GM21447 (cell line): Measurements from ENCODE around the gene CNDP2.
"Not testable (repeated sequence)": the region's sequence is repeated elsewhere in the genome, so short reads cannot be mapped to it uniquely, and the experiment has no call there.

Source experiments
- ATAC-seq: cut with Tn5 transposase; IDR thresholded peaks from one replicate; pipeline ENCODE4 v1.9.1; 2021; ENCODE audit not compliant: unreplicated experiment

CNDP2 gene

DNA sequence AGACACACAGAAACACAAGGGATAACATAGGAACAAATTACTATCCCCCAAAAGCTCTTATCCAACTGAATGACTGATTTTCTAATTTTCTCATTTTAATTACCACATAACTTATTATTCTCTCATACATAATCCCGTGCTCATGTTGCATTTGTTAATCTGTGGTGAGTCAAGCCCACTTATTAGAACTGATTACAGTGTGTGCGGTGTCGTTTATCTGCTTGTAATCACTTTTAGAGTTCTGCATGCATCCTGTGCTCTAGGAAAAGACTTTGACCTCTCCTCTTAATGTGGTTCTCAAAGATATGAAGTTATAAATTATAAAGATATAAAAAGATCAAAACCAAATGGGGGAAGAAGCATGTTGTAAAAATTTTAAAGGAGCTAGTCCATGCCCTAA lies 67.8 kb downstream of the CNDP2 start:
- ATAC-seq: no peak

DNA sequence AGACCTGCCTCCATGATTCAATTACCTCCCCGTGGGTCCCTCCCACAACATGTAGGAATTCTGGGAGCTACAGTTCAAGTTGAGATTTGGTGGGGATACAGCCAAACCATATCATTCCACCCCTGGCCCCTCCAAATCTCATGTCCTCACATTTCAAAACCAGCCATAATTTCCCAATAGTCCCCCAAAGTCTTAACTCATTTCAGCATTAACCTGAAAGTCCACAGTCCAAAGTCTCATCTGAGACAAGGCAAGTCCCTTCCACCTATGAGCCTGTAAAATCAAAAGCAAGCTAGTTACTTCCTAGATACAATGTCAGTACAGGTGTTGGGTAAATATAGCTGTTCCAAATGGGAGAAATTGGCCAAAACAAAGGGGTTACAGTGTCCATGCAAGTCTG lies 69.0 kb downstream of the CNDP2 start:
- not testable (repeated sequence) for ATAC-seq

DNA sequence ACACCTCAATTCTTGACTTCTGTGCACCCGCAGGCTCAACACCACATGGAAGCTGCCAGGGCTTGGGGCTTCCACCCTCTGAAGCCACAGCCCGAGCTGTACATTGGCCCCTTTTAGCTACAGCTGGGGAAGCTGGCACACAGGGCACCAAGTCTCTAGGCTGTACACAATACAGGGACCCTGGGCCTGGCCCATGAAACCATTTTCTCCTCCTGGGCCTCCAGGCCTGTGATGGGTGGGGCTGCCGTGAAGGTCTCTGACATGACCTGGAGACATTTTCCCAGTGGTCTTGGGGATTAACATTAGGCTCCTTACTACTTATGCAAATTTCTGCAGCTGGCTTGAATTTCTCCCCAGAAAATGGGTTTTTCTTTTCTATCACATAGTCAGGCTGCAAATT lies 69.8 kb downstream of the CNDP2 start:
- not testable (repeated sequence) for ATAC-seq

DNA sequence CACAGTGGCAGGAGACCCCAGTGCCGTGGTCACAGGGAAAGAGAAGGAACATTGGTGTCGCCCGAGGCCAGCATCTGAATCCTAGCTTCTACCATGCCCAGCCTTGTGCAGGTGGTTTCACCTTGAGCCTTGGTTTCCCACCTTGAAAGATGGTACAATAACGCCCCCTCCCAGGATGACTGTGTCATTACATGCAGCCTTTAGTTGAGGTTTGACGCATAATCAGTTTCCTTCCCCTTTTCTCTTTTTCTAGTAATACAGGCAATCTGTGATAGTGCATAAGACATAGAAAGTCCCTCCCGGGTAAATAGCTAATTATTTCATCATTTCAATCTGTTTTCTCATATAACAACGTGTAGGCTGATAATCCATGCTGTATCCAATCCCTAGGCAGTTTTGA lies 71.7 kb downstream of the CNDP2 start:
- ATAC-seq: no peak

DNA sequence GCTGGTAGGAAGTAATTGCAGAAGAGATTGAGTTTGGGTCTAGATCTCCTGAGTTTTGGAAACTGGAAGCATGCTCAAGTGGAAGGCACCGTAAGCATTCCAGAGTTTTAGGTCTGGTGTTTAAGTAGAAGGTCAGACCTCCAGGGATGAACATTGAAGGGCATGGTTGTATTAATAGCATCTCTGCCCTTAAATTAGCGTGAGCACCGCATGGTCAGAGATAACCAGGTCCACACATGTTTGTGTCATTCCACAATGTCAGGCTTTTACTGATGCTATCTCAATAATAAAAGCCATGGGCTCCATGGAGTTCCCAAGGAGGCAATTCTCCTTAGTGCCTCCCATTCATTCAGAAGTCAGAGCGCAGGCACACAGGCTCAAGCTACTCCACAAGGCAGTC lies 73.2 kb downstream of the CNDP2 start:
- no peak for ATAC-seq

DNA sequence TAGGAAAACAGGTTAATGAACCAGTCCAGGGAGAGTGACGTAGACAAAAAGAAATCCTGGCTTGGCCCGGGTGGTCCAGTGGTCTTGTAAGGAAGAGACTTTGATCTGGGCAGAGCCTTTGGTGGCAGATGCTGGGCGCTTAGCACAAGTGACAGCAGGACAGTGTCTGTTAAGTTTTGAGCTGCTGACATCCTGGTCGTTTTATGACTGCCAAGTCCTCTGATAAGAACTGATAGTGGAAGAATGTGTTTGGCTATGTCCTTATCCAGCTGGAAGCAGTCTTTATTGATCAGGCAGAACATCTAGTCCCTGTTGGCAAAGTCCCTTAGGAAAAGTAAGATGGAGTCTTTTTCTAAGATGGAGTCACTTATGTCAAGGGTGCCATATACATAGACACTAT lies 74.1 kb downstream of the CNDP2 start:
- no peak for ATAC-seq

DNA sequence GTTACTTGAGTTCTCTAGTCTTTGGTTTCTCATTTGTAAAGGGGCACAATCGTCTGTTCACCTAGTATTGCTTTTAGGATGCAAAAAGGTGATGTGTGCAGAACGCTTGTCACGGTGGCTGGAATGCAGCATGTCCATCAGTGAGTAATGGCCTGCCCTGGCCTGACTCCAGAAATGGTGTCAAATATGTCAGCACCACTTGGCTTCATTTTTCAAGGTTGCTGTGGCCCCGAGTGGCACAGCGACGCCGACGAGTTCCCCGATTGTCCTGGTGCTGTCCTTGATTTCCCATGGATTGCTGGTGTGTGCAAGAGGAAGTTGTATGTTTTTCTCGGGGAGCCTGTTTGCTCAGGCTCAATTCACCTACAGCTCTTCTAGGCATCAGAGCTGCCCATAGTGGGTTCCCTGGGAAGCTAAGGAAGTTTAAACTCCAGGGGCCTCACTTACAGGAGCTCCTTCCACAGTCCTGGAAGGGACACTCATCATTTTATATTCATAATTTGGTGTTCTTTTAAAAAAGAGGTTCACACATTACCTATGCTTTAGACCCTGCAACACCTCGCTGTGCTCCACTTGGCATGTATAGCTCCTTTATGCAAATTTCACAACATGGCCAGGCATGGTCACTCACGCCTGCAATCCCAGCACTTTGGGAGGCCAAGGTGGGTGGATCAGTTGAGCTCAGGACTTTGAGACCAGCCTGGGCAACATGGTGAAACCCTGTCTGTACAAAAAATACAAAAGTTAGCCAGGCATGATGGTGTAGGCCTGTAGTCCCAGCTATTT lies 75.9 kb downstream of the CNDP2 start:
- no peak for ATAC-seq

DNA sequence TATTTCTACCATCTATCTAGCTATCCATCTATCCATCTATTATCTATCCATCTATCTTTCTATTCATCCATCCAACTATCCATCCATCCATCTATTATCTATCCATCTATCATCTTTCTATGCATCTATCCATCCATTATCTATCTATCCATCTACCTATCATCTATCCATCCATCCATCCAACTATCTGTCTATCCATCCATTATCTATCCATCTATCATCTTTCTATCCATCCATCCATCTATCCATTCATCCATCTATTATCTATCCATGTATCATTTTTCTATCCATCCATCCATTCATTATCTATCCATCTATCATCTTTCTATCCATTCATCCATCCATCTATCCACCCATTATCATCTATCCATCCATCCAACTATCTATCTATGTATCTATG lies 76.9 kb downstream of the CNDP2 start:
- no peak for ATAC-seq
